K562 (cell line): Measurements from ENCODE around the gene MLLT6. TPM values are rescaled to one million over a fixed set of nuclear protein-coding genes. Genes with fewer than 3 reads are reported as not detected.

ENCODE experiments used
- CBFB ChIP-seq: sonication (generic); formaldehyde crosslinking; IDR thresholded peaks from 2 replicates; pipeline ENCODE4 v1.4.0; 2020; ENCODE audit warnings: mild to moderate bottlenecking, missing genetic modification reagents
- FOXP1 ChIP-seq: sonication (generic); formaldehyde crosslinking; IDR thresholded peaks from 2 replicates; pipeline ENCODE4 v1.8.0; 2022; ENCODE audit warnings: mild to moderate bottlenecking, missing genetic modification reagents
- HDAC3 ChIP-seq: fragments of 450-650 bp; IDR thresholded peaks from 2 replicates; pipeline ENCODE4 v1.6.1; 2018; ENCODE audit warnings: borderline replicate concordance, mild to moderate bottlenecking, moderate library complexity; ENCODE audit not compliant: partially characterized antibody
- HDAC6 ChIP-seq: IDR thresholded peaks from 2 replicates; pipeline ENCODE4 v1.6.1; 2012; ENCODE audit warnings: low read depth, mild to moderate bottlenecking, control low read depth, inconsistent platforms, low read length, moderate library complexity
- HLTF ChIP-seq: fragments of 450-650 bp; IDR thresholded peaks from 2 replicates; pipeline ENCODE4 v1.6.1; 2016
- NEUROD1 ChIP-seq: fragments of 150-350 bp; IDR thresholded peaks from 2 replicates; pipeline ENCODE4 v1.6.1; 2014; ENCODE audit warnings: borderline replicate concordance, low read length, low read depth; ENCODE audit not compliant: partially characterized antibody
- POLR2H ChIP-seq: IDR thresholded peaks from 2 replicates; pipeline ENCODE4 v1.6.1; 2016; ENCODE audit warnings: missing genetic modification characterization, low read depth, mild to moderate bottlenecking, control low read depth, missing compliant biosample characterization, moderate library complexity
- POLR3G ChIP-seq: IDR thresholded peaks from 2 replicates; pipeline ENCODE4 v1.6.1; 2011; ENCODE audit not compliant: insufficient read length, insufficient replicate concordance; ENCODE audit errors: extremely low read depth
- SIN3B ChIP-seq: fragments of 450-650 bp; IDR thresholded peaks from 2 replicates; pipeline ENCODE4 v1.6.1; 2017; ENCODE audit warnings: low read depth, mild to moderate bottlenecking, moderate library complexity
- SRSF3 ChIP-seq: fragments of 200-400 bp; formaldehyde crosslinking; IDR thresholded peaks from 2 replicates; pipeline ENCODE4 v1.6.1; 2016; ENCODE audit warnings: mild to moderate bottlenecking, low read length, moderate library complexity; ENCODE audit not compliant: insufficient read depth
- TCF7L2 ChIP-seq: fragments of 150-350 bp; IDR thresholded peaks from 2 replicates; pipeline ENCODE4 v1.6.1; 2016; ENCODE audit warnings: low read depth, mild to moderate bottlenecking, low read length, moderate library complexity
- TOE1 ChIP-seq, 2 experiments: fragments of 450-650 bp in 1 of 2; sonication (generic) in 1 of 2; formaldehyde crosslinking in 1 of 2; IDR thresholded peaks; 2 replicates each; pipeline versions ENCODE4 v1.7.1 to v1.8.0; 2016 to 2022; ENCODE audit warnings: borderline replicate concordance in 2 of 2, mild to moderate bottlenecking in 2 of 2, antibody characterized with exemption in 1 of 2, inconsistent platforms in 1 of 2, low read depth in 1 of 2, missing genetic modification reagents in 1 of 2, moderate library complexity in 1 of 2
- ZBTB43 ChIP-seq: sonication (generic); formaldehyde crosslinking; IDR thresholded peaks from 2 replicates; pipeline ENCODE4 v1.8.0; 2023; ENCODE audit warnings: mild to moderate bottlenecking, missing genetic modification reagents
- ZNF134 ChIP-seq: fragments of 250-450 bp; sonication (Bioruptor Pico); conservative IDR thresholded peaks from 2 replicates; pipeline ENCODE4 v1.4.0; 2020
- ZNF518B ChIP-seq: fragments of 250-450 bp; sonication (Bioruptor Pico); IDR thresholded peaks from 2 replicates; pipeline ENCODE4 v1.5.0; 2021; ENCODE audit warnings: mild to moderate bottlenecking, moderate library complexity
- ZZZ3 ChIP-seq: fragments of 450-650 bp; IDR thresholded peaks from 2 replicates; pipeline ENCODE4 v1.6.1; 2016; ENCODE audit warnings: antibody characterized with exemption, mild to moderate bottlenecking, moderate library complexity
- polyA plus RNA-seq, 8 experiments: library from polyadenylated mRNA; depleted of rRNA in 4 of 8; stranded (reverse) in 5 of 8; unstranded in 3 of 8; fragments of >200 nt; fragmentation: Nextera tagmentation in 2 of 8; fragmentation: Illumina TruSeq in 1 of 8; extraction: Ambion mirVana in 2 of 8; extraction: Trizol in 1 of 8; gene quantifications; 2 replicates each; pipeline versions ENCODE4 v1.2.1 to v1.2.3, GENCODE V29; 2011 to 2014; ENCODE audit warnings: inconsistent platforms in 1 of 8, missing spikeins in 1 of 8
- total RNA-seq, 7 experiments: library from RNA; depleted of rRNA in 6 of 7; stranded (reverse); fragments of >200 nt in 6 of 7; fragmentation: Illumina TruSeq in 2 of 7; extraction: Trizol in 2 of 7; gene quantifications; 2 replicates each; pipeline versions ENCODE4 v1.2.1 to v1.2.3, GENCODE V29; 2011 to 2021; ENCODE audit warnings: low replicate concordance in 1 of 7
- TF ChIP-seq, protein P1 (sequence below): fragments of 200-800 bp; sonication (Bioruptor generic); IDR thresholded peaks from 2 replicates; pipeline ENCODE4 v1.6.1; 2016; ENCODE audit warnings: missing genetic modification characterization, missing compliant biosample characterization

Gene MLLT6
- total and polyA plus RNA-seq, 9 of the 15 experiments (the other 6 are each of a cell fraction or from before 2014, with no cell fraction given) = 3.1 to 71.7 (median 30.0) TPM

DNA sequence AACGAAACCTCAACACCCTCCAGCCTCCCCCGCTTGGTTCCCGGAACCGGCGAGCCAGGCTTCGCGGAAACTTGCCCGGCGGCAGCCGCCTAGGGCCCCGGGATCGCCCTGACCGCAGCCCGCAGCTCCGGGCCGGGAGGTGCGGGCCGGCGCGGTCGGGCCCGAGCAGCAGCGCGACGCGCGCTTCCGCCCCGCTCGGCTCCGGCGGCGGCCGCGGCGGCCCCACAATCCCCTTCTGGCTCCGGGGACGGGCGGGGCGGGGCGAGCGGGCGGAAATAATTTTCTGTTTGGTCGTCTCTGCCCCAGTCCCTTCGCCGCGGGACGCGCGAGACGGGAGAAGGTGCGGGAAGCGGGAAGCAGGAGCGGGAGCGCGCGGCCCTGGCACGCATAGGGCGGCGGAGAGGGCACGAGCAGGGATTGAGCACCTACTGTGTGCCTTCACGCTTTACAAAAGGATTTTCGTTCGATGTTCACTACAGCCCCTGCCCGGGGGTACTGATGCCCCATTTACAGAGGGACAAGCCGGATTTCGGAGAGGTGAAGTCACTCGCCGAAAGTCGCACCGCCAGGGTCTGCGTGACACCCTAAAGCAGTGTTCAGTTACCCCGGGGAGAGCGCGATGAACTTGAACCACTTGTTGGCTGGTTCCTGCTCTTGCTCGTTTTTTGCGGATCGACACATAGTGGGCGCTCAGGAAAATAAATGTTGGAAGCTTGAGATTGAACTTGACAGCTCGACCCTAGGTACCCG lies 2.7 kb upstream of the MLLT6 start (continued):
- no peak for TF ChIP-seq ZNF134 (CRISPR knock-in tag)
- no peak for TF ChIP-seq TOE1 (IDR thresholded peaks at IDR 0.05; ENCODE audit: borderline replicate concordance)
- TF ChIP-seq TOE1 (CRISPR knock-in tag; IDR thresholded peaks at IDR 0.05; ENCODE audit: borderline replicate concordance, low read depth) = no peak
- no peak for TF ChIP-seq ZNF518B (CRISPR knock-in tag)
- TF ChIP-seq HLTF = no peak
- no peak for TF ChIP-seq SRSF3
- TF ChIP-seq FOXP1 (CRISPR knock-in tag) = no peak
- no peak for TF ChIP-seq HDAC6
- TF ChIP-seq HDAC3 = no peak
- 0 out of 2 replicates have a peak, but pooled peaks have one; percentile 26 for TF ChIP-seq TCF7L2
- TF ChIP-seq SIN3B = peak; percentile 25; the same call in 1 of the 2 replicates
- peak; percentile 65 for TF ChIP-seq NEUROD1
- peak; percentile 97 for TF ChIP-seq ZZZ3
- TF ChIP-seq, protein P1, sequence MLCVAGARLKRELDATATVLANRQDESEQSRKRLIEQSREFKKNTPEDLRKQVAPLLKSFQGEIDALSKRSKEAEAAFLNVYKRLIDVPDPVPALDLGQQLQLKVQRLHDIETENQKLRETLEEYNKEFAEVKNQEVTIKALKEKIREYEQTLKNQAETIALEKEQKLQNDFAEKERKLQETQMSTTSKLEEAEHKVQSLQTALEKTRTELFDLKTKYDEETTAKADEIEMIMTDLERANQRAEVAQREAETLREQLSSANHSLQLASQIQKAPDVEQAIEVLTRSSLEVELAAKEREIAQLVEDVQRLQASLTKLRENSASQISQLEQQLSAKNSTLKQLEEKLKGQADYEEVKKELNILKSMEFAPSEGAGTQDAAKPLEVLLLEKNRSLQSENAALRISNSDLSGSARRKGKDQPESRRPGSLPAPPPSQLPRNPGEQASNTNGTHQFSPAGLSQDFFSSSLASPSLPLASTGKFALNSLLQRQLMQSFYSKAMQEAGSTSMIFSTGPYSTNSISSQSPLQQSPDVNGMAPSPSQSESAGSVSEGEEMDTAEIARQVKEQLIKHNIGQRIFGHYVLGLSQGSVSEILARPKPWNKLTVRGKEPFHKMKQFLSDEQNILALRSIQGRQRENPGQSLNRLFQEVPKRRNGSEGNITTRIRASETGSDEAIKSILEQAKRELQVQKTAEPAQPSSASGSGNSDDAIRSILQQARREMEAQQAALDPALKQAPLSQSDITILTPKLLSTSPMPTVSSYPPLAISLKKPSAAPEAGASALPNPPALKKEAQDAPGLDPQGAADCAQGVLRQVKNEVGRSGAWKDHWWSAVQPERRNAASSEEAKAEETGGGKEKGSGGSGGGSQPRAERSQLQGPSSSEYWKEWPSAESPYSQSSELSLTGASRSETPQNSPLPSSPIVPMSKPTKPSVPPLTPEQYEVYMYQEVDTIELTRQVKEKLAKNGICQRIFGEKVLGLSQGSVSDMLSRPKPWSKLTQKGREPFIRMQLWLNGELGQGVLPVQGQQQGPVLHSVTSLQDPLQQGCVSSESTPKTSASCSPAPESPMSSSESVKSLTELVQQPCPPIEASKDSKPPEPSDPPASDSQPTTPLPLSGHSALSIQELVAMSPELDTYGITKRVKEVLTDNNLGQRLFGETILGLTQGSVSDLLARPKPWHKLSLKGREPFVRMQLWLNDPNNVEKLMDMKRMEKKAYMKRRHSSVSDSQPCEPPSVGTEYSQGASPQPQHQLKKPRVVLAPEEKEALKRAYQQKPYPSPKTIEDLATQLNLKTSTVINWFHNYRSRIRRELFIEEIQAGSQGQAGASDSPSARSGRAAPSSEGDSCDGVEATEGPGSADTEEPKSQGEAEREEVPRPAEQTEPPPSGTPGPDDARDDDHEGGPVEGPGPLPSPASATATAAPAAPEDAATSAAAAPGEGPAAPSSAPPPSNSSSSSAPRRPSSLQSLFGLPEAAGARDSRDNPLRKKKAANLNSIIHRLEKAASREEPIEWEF (CRISPR knock-in tag) = no peak
- TF ChIP-seq ZBTB43 (CRISPR knock-in tag) = no peak
- no peak; the same call in 1 of the 2 replicates for TF ChIP-seq CBFB
- no peak for TF ChIP-seq POLR3G
- TF ChIP-seq POLR2H (tag) = peak; percentile 87
